ENCODE data around the gene CD46. TPM values are rescaled to one million over a fixed set of nuclear protein-coding genes. Genes with fewer than 3 reads are reported as not detected.

The CD46 gene
- total RNA-seq, 1 experiment from 2014 or later = 184 TPM

GRCh38 chr1:207797229-207797973 is 45.5 kb downstream of the CD46 start:
- CTCF ChIA-PET = interaction anchor here (0.6 to 6.3 kb wide), 67 partner anchors 9 to 1433 kb away, joined by 3 to 68 read pairs (median 4); partner anchors contain the start of gene CD46
- Mint-ChIP-seq H3K4me1 (ENCODE audit: insufficient read depth, unreplicated experiment) (peaks cover 14% of the 10 kb centered on the region), H3K4me3 (ENCODE audit: unreplicated experiment) (no peak overlapping the region), H3K27me3 (ENCODE audit: insufficient read depth, unreplicated experiment) (no peaks in the 10 kb centered on the region), H3K27ac (ENCODE audit: low read depth, unreplicated experiment) (peak overlapping the region; percentile 46), H3K9me3 (ENCODE audit: unreplicated experiment) (no peaks in the 10 kb centered on the region), H3K36me3 (ENCODE audit: insufficient read depth, unreplicated experiment) (peaks cover 88% of the 10 kb centered on the region)
- POLR2A ChIA-PET = interaction anchor here (0.5 to 6.7 kb wide), 31 partner anchors 8 to 1328 kb away, joined by 3 to 84 read pairs (median 5); partner anchors contain the start of gene CD46
- DNase-seq (ENCODE audit: unreplicated experiment) = peak; percentile 97
- intact Hi-C loops (cut with micrococcal nuclease) = loop anchor here (1.0 kb wide), 5 partner anchors 46 to 143 kb away; no protein-coding TSS in a partner anchor
- TF ChIP-seq CTCF (IDR thresholded peaks at IDR 0.05; ENCODE audit: unreplicated experiment) = peak; percentile 95
- no TSS peak for BruUV-seq (replicated peaks)

GRCh38 chr1:207798847-207799246 is 47.0 kb downstream of the CD46 start:
- DNase-seq (ENCODE audit: unreplicated experiment) = no peak
- intact Hi-C loops (cut with micrococcal nuclease) = no loop called here
- Mint-ChIP-seq H3K4me3 (ENCODE audit: unreplicated experiment) (no peak overlapping the region), H3K27me3 (ENCODE audit: insufficient read depth, unreplicated experiment) (no peaks in the 10 kb centered on the region), H3K36me3 (ENCODE audit: insufficient read depth, unreplicated experiment) (peaks cover 90% of the 10 kb centered on the region), H3K27ac (ENCODE audit: low read depth, unreplicated experiment) (peak overlapping the region; percentile 46), H3K4me1 (ENCODE audit: insufficient read depth, unreplicated experiment) (peaks cover 14% of the 10 kb centered on the region), H3K9me3 (ENCODE audit: unreplicated experiment) (no peaks in the 10 kb centered on the region)
- ChIA-PET POLR2A (interaction anchor here (0.6 to 6.7 kb wide), 8 partner anchors 10 to 105 kb away, joined by 3 to 84 read pairs (median 6); partner anchors contain the start of gene CD46), CTCF (interaction anchor here (1.0 to 6.3 kb wide), 10 partner anchors 15 to 219 kb away, joined by 3 to 68 read pairs (median 25); no protein-coding TSS in a partner anchor)
- no TSS peak for BruUV-seq (replicated peaks)
- TF ChIP-seq CTCF (IDR thresholded peaks at IDR 0.05; ENCODE audit: unreplicated experiment) = no peak

- no TSS peak for BruUV-seq (replicated peaks)
- H3K27me3 Mint-ChIP-seq (ENCODE audit: insufficient read depth, unreplicated experiment) = no peaks in the 10 kb centered on the region
- H3K27ac Mint-ChIP-seq (ENCODE audit: low read depth, unreplicated experiment) = no peak overlapping the region
- peaks cover 15% of the 10 kb centered on the region for H3K4me1 Mint-ChIP-seq (ENCODE audit: insufficient read depth, unreplicated experiment)
- no peak overlapping the region for H3K4me3 Mint-ChIP-seq (ENCODE audit: unreplicated experiment)
- peaks cover 90% of the 10 kb centered on the region for H3K36me3 Mint-ChIP-seq (ENCODE audit: insufficient read depth, unreplicated experiment)
- DNase-seq (ENCODE audit: unreplicated experiment) = no peak
- CTCF ChIA-PET = interaction anchor here (0.7 to 6.3 kb wide), 6 partner anchors 22 to 164 kb away, joined by 3 to 68 read pairs (median 21); no protein-coding TSS in a partner anchor
- POLR2A ChIA-PET = interaction anchor here (0.7 to 6.7 kb wide), 11 partner anchors 14 to 102 kb away, joined by 3 to 84 read pairs (median 4); partner anchors contain the start of gene CD46
- no peaks in the 10 kb centered on the region for H3K9me3 Mint-ChIP-seq (ENCODE audit: unreplicated experiment)
- intact Hi-C loops (cut with micrococcal nuclease) = no loop called here
- no peak for TF ChIP-seq CTCF (IDR thresholded peaks at IDR 0.05; ENCODE audit: unreplicated experiment)
Measured at GRCh38 chr1:207799989-207800648, 48.3 kb downstream of the CD46 start.

- peaks cover 93% of the 10 kb centered on the region for H3K36me3 Mint-ChIP-seq (ENCODE audit: insufficient read depth, unreplicated experiment)
- no peaks in the 10 kb centered on the region for H3K9me3 Mint-ChIP-seq (ENCODE audit: unreplicated experiment)
- no peak for DNase-seq (ENCODE audit: unreplicated experiment)
- H3K4me3 Mint-ChIP-seq (ENCODE audit: unreplicated experiment) = no peak overlapping the region
- no peak overlapping the region for H3K27ac Mint-ChIP-seq (ENCODE audit: low read depth, unreplicated experiment)
- ChIA-PET CTCF (interaction anchor here (1.0 kb wide), 1 partner anchor 22 kb away, joined by 3 read pairs; no protein-coding TSS in a partner anchor), POLR2A (interaction anchor here (0.6 to 2.0 kb wide), 5 partner anchors 10 to 173 kb away, joined by 3 to 29 read pairs (median 3); no protein-coding TSS in a partner anchor)
- intact Hi-C loops (cut with micrococcal nuclease) = no loop called here
- BruUV-seq (replicated peaks) = no TSS peak
- peaks cover 31% of the 10 kb centered on the region for H3K4me1 Mint-ChIP-seq (ENCODE audit: insufficient read depth, unreplicated experiment)
- no peak for TF ChIP-seq CTCF (IDR thresholded peaks at IDR 0.05; ENCODE audit: unreplicated experiment)
- no peaks in the 10 kb centered on the region for H3K27me3 Mint-ChIP-seq (ENCODE audit: insufficient read depth, unreplicated experiment)
Measured at GRCh38 chr1:207801819-207802218, 50.0 kb downstream of the CD46 start.

Data from MCF 10A (cell line).